ENCODE results near the gene LIMD2.

DNA sequence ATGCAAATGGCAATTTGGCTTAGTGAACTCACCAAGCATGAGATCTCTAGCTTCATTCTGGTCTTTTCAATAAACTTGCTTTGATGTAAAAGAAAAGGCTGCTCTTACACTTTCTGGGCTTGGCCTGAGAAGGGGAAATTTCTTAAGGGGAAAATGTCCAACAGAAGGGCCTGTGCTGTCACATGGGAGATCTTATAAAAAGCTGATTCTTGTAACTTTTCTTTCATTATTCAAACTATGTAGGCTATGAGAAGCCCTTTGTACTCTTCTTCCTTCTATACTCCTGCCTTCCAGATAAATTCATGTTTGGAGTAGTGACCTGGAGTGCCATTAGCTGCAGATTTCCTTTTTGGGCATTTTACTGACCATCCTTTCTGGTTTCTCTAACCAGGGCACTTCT is 16.9 kb downstream of the LIMD2 start:
- TF ChIP-seq, protein P1, sequence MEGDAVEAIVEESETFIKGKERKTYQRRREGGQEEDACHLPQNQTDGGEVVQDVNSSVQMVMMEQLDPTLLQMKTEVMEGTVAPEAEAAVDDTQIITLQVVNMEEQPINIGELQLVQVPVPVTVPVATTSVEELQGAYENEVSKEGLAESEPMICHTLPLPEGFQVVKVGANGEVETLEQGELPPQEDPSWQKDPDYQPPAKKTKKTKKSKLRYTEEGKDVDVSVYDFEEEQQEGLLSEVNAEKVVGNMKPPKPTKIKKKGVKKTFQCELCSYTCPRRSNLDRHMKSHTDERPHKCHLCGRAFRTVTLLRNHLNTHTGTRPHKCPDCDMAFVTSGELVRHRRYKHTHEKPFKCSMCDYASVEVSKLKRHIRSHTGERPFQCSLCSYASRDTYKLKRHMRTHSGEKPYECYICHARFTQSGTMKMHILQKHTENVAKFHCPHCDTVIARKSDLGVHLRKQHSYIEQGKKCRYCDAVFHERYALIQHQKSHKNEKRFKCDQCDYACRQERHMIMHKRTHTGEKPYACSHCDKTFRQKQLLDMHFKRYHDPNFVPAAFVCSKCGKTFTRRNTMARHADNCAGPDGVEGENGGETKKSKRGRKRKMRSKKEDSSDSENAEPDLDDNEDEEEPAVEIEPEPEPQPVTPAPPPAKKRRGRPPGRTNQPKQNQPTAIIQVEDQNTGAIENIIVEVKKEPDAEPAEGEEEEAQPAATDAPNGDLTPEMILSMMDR (IDR thresholded peaks at IDR 0.05), result no peak
- TF ChIP-seq POLR2A (IDR thresholded peaks at IDR 0.05), result no peak
